Rectal smooth muscle tissue (tissue), 1 donor: ENCODE results near the gene LRMDA.

Experiments used
- H3K27ac ChIP-seq: one replicate; pipeline ENCODE4 v1.7.0; 2013; ENCODE audit warnings: low read depth, low read length, inconsistent platforms
- H3K27me3 ChIP-seq: one replicate; pipeline ENCODE4 v1.7.0; 2013; ENCODE audit warnings: low read length; ENCODE audit not compliant: control insufficient read depth, insufficient read depth
- H3K36me3 ChIP-seq: one replicate; pipeline ENCODE4 v1.7.0; 2013; ENCODE audit warnings: low read length; ENCODE audit not compliant: control insufficient read depth, insufficient read depth
- H3K4me1 ChIP-seq: one replicate; pipeline ENCODE4 v1.7.0; 2013; ENCODE audit warnings: low read length; ENCODE audit not compliant: control insufficient read depth, insufficient read depth
- H3K4me3 ChIP-seq: one replicate; pipeline ENCODE4 v1.7.0; 2013; ENCODE audit warnings: low read length
- H3K9ac ChIP-seq: one replicate; pipeline ENCODE4 v1.7.0; 2013; ENCODE audit warnings: low read length

Gene LRMDA

DNA sequence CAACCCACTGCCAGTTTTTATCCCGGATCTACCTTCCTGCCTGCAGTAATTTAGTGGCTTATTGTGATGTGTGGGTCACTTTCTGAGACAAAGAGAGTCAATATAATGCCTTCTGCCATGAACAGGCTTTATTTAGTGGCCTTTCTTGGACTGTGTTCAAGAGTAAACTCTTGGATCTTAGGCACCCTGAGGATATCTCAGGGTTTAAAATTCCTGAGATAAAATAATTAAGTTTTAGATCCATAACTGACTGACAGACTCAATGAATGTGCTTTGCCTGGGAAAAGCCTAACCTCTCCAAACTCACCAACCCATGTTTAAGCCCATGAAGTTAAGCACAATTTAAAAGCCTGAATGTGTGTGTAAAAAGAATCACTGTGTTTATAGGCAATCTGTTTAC is 564.3 kb downstream of the LRMDA start:
- Histone ChIP-seq H3K4me1 (no peaks in the 10 kb centered on the region), H3K4me3 (no peak overlapping the region), H3K27ac (no peak overlapping the region), H3K27me3 (no peaks in the 10 kb centered on the region), H3K36me3 (no peaks in the 10 kb centered on the region), H3K9ac (no peak overlapping the region)

GRCh38 chr10:75999001-75999400 is 567.6 kb downstream of the LRMDA start:
- Histone ChIP-seq H3K27me3 (no peaks in the 10 kb centered on the region), H3K36me3 (no peaks in the 10 kb centered on the region), H3K9ac (no peak overlapping the region), H3K4me1 (no peaks in the 10 kb centered on the region), H3K4me3 (no peak overlapping the region), H3K27ac (no peak overlapping the region)

- no peaks in the 10 kb centered on the region for H3K4me1 ChIP-seq
- no peak overlapping the region for H3K27ac ChIP-seq
- H3K27me3 ChIP-seq = no peaks in the 10 kb centered on the region
- no peak overlapping the region for H3K9ac ChIP-seq
- H3K36me3 ChIP-seq = no peaks in the 10 kb centered on the region
- H3K4me3 ChIP-seq = no peak overlapping the region
These were observed 568.2 kb downstream of the LRMDA start for GRCh38 chr10:75999515-76000209.

DNA sequence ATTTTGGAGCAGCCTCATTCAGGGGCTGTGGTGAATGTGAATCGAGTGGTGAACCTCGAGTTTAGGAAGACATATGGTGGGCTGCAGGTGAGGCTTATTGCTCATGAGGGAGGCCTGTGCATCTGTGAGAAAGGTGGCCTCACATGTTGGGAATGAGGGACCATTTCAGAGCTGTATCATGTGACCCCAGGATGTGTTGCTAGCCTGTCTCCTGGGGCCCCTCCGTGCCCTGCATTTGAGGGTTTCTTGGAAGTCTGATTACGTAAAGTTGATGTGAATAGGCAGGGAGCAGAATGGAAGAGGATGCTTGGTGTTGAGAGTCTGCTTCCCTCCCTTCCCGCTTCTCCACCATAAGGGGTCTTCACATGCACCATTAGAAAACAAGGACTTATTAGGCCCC is 569.1 kb downstream of the LRMDA start:
- H3K27me3 ChIP-seq = no peaks in the 10 kb centered on the region
- H3K4me1 ChIP-seq = no peaks in the 10 kb centered on the region
- no peak overlapping the region for H3K4me3 ChIP-seq
- no peak overlapping the region for H3K27ac ChIP-seq
- no peak overlapping the region for H3K9ac ChIP-seq
- no peaks in the 10 kb centered on the region for H3K36me3 ChIP-seq

DNA sequence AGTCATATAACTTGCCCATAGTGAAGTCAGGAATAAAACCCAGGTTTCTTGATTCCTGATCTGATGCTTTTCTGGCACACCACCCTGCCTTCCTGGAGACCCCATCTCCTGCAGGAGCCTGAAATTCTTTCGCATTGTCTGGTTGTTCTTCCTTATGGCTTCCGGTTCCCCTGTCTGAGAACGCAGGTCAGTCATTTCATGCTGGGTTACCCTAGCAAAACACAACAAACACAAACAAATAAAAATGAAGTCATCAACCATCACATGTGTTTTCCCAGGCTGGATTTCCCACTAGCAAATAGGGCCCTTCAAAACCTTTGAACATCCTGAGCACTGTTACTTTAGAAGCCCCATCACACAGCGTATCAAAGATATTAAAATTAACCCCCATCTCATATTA is 569.6 kb downstream of the LRMDA start:
- no peaks in the 10 kb centered on the region for H3K4me1 ChIP-seq
- no peaks in the 10 kb centered on the region for H3K36me3 ChIP-seq
- H3K4me3 ChIP-seq = no peak overlapping the region
- H3K27ac ChIP-seq = no peak overlapping the region
- no peak overlapping the region for H3K9ac ChIP-seq
- H3K27me3 ChIP-seq = no peaks in the 10 kb centered on the region

GRCh38 chr10:76001461-76001860 is 570.0 kb downstream of the LRMDA start:
- no peak overlapping the region for H3K9ac ChIP-seq
- no peak overlapping the region for H3K4me3 ChIP-seq
- H3K27me3 ChIP-seq = no peaks in the 10 kb centered on the region
- no peak overlapping the region for H3K27ac ChIP-seq
- H3K4me1 ChIP-seq = no peaks in the 10 kb centered on the region
- H3K36me3 ChIP-seq = no peaks in the 10 kb centered on the region

- H3K27ac ChIP-seq = no peak overlapping the region
- H3K9ac ChIP-seq = no peak overlapping the region
- H3K27me3 ChIP-seq = no peaks in the 10 kb centered on the region
- no peak overlapping the region for H3K4me3 ChIP-seq
- no peaks in the 10 kb centered on the region for H3K4me1 ChIP-seq
- no peaks in the 10 kb centered on the region for H3K36me3 ChIP-seq
These were observed 570.9 kb downstream of the LRMDA start for GRCh38 chr10:76002262-76002854.

DNA sequence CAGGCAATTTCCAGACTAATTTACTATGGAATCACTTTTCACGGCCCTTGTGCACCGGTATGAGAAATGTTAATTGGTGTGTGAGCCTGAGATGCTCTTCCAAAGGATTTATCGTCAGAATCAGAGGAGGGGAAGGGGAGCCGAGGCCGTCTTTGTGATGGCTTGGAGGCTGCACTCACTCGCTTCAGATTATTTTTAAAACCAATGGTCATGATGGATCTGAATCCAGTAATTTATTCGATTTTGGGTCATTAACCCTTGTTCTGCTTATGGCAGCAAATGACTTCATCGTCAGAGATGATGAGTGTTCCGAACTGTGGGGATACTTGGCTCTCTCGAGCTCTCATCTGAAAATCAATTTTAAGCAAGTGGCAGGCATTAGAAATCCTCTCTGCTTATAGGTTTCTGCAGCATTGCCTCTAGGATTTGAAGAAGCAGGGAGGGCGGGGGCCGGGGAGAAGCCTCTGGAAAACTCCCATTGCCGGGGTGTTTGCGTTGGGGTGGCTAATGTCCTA is 576.3 kb downstream of the LRMDA start:
- Histone ChIP-seq H3K36me3 (no peaks in the 10 kb centered on the region), H3K4me1 (no peaks in the 10 kb centered on the region), H3K4me3 (no peak overlapping the region), H3K27ac (no peak overlapping the region), H3K27me3 (no peaks in the 10 kb centered on the region), H3K9ac (no peak overlapping the region)

GRCh38 chr10:76009531-76009930 is 578.1 kb downstream of the LRMDA start:
- H3K4me1 ChIP-seq = no peaks in the 10 kb centered on the region
- no peak overlapping the region for H3K27ac ChIP-seq
- H3K4me3 ChIP-seq = no peak overlapping the region
- no peaks in the 10 kb centered on the region for H3K36me3 ChIP-seq
- H3K27me3 ChIP-seq = no peaks in the 10 kb centered on the region
- no peak overlapping the region for H3K9ac ChIP-seq

- Histone ChIP-seq H3K4me1 (no peaks in the 10 kb centered on the region), H3K4me3 (no peak overlapping the region), H3K27me3 (no peaks in the 10 kb centered on the region), H3K9ac (no peak overlapping the region), H3K27ac (no peak overlapping the region), H3K36me3 (no peaks in the 10 kb centered on the region)
These were observed 579.3 kb downstream of the LRMDA start for GRCh38 chr10:76010703-76011102.

GRCh38 chr10:76012716-76013327 is 581.4 kb downstream of the LRMDA start:
- Histone ChIP-seq H3K27me3 (no peaks in the 10 kb centered on the region), H3K4me3 (no peak overlapping the region), H3K27ac (no peak overlapping the region), H3K9ac (no peak overlapping the region), H3K4me1 (no peaks in the 10 kb centered on the region), H3K36me3 (no peaks in the 10 kb centered on the region)

DNA sequence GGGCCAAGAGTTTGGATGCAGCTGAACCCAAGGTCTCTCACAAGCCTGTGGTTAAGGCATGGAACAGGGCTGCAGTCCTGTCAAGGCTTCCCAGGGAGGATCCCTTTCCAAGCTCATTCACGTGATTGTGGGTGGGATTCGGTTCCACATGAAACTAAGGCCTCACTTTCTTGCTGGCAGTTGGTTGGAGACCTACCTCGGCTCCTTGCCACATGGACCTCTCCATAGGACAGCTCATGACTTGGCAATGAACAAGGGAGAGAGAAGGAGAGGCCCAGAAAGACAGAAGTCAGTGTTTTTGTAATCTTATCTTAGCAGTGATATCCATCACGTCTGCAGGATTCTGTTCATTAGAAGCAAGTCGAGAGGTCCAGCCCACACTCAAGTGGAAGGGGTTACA is 583.8 kb downstream of the LRMDA start:
- Histone ChIP-seq H3K36me3 (no peaks in the 10 kb centered on the region), H3K4me3 (no peak overlapping the region), H3K4me1 (no peaks in the 10 kb centered on the region), H3K27me3 (no peaks in the 10 kb centered on the region), H3K27ac (no peak overlapping the region), H3K9ac (no peak overlapping the region)
